Thoracic aorta endothelial cell (primary cell): Measurements from ENCODE around the gene ATG101. TPM values are rescaled to one million over a fixed set of nuclear protein-coding genes. Genes with fewer than 3 reads are reported as not detected.

Experiments used
- total RNA-seq: library from RNA; depleted of rRNA; stranded (reverse); fragments of >200 nt; gene quantifications from 2 replicates; pipeline ENCODE4 v1.2.3, GENCODE V29; 2012

The ATG101 gene, protein sequence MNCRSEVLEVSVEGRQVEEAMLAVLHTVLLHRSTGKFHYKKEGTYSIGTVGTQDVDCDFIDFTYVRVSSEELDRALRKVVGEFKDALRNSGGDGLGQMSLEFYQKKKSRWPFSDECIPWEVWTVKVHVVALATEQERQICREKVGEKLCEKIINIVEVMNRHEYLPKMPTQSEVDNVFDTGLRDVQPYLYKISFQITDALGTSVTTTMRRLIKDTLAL
- total RNA-seq, result 36.3 and 37.8 TPM in 2 replicates

DNA sequence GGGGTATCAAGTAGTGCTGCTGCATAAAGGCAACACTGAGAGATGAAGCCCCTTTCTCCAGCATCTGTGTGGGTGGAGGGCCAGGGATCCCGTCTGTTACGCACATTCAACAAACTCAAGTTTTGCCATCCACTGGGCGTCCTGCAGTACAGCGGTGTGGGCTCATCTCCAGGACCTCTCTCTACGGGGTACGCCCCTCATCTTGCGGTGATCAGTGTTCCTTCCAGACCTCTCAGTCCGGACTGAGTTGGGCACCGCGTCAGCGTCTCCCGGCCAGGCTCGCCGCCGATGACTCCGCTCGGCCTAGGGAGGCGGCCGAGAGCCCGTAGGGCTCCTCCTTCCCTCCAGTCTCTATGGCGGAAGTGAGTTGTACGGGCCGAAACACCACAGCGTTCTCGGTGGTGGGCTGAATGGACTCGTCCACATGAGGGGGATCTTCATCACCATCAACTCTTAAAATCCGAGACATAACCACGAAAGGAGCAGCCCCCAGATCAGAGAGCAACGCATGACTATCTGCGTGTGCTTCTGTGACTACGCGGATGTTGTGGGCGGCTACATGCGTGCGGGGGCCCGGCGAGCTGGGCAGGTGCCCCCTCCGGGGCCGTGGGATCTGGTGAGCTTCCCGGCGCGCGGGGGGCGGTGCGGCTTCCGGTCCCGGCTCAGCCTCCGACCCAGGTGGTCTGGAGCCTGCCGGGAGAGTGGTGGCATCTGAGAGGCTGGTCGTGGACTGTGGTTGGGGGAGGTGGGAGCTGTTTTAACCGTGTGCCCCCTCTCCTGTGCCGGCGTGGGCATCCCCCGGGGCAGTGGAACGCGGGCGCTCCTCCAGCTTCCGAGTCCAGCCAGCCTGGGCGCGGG lies at the start of gene ATG101:
Gene ATG101, plus strand, starts transcription at position 652 of the 858 bp plus-strand sequence. CDS start 3,673 bp downstream, outside the sequence.

DNA sequence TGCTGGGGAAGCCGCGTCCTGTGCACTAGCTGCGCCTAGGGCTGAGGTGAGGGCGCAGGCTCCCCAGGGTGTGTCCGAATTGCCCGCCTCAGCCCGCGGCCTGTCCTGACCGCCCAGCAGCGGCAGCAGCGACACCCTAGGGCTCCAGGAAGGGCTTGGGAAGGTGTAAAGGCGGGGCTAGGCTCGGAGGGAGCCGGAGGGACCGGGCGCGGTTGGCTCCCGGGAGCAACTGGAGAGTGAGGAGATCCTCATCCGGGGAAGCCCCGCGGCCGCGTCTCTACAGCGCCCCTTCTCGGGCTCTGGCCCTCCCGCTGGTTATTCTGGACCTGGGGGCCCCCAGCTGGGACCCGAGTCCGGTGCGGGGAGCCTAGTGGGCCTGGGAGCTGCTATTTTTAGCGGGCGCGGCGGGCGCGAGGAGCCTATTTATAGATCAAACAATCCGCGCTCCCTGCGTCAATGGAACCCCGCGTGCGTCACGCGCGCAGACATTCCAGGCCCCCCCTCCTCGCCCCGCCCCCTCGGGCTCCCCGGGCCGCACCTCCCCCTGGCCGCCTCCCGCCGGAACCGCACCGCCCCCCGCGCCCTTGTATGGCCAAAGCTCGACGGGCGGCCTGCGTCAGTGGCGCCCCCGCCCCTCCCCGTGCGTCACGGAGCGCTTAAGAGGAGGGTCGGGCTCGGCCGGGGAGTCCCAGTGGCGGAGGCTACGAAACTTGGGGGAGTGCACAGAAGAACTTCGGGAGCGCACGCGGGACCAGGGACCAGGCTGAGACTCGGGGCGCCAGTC lies 18.8 kb upstream of the ATG101 start, which contains the start of gene NR4A1:
Gene NR4A1, plus strand, starts transcription at position 685 of the 784 bp plus-strand sequence. CDS start 2,887 bp downstream, outside the sequence.

DNA sequence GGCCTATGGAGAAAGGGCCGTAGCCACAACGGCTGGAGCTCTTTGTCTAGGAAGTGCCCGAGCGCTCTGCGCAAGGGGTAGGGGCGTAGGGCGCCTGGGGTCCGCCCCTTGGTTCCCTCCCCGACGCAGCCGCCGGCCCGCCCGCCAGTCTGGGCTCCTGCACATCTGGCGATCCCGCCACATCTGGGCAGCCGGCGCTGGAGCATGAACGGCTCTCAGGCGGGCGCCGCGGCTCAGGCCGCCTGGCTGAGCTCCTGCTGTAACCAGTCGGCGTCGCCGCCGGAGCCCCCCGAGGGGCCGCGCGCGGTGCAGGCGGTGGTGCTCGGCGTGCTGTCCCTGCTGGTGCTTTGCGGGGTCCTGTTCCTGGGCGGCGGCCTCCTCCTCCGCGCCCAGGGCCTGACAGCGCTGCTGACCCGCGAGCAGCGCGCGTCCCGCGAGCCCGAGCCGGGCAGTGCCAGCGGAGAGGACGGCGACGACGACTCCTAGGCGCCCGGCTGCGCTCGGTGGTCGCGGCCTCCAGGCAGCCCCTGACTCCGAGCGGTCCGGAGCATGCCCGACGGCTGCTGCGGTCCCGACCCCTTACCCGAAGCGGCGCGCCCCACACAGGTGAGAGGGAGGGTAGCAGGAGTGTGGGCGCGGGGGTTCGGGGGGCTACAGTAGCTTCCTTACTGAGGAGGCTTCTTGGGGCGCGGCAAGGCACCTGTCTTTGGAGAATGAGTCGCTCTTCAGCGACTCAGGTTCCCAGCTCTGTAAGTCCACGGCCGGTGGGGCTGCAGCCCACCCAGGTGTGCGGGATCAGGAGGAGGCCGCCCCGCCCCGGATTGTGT lies 10.0 kb downstream of the ATG101 start, which contains the start of gene SMIM41:
Gene SMIM41, plus strand, starts transcription at position 129 of the 827 bp plus-strand sequence. Its CDS starts 76 bp downstream, at position 205.

Other genes with a start within 250 kb of the ATG101 start
- gene FIGNL2, start 221.3 kb upstream of the ATG101 start, total RNA-seq, result 0.53 and 2.5 TPM in 2 replicates
- 0.27 and 0.86 TPM in 2 replicates for gene ANKRD33, start 181.9 kb upstream of the ATG101 start, total RNA-seq
- 291 and 422 TPM in 2 replicates for gene ACVRL1, start 162.5 kb upstream of the ATG101 start, total RNA-seq
- 18.9 and 24.7 TPM in 2 replicates for gene ACVR1B, start 118.3 kb upstream of the ATG101 start, total RNA-seq
- gene TAMALIN, start 63.0 kb upstream of the ATG101 start, total RNA-seq, result 34.5 and 45.2 TPM in 2 replicates
- gene NR4A1, start 18.5 kb upstream of the ATG101 start, total RNA-seq, result 0.13 and 1.3 TPM in 2 replicates
- gene SMIM41, start 9.7 kb downstream of the ATG101 start, total RNA-seq, result 0.13 TPM in 1 of 2 replicates, not detected in the other
- gene KRT80, start 122.0 kb downstream of the ATG101 start, total RNA-seq, result 7.2 and 9.5 TPM in 2 replicates
- gene KRT7, start 163.3 kb downstream of the ATG101 start, total RNA-seq, result 206 and 443 TPM in 2 replicates
- gene KRT86, start 204.7 kb downstream of the ATG101 start, total RNA-seq, result 0.13 TPM in 1 of 2 replicates, not detected in the other
- not detected in 2 replicates for gene KRT81, start 221.6 kb downstream of the ATG101 start, total RNA-seq